ENCODE data around the gene AKT3. TPM values are rescaled to one million over a fixed set of nuclear protein-coding genes. Genes with fewer than 3 reads are reported as not detected.
"Not testable (repeated sequence)": the region's sequence is repeated elsewhere in the genome, so short reads cannot be mapped to it uniquely, and the experiment has no call there.

Gene AKT3
- polyA plus RNA-seq, 1 donor: 17.3 TPM

DNA sequence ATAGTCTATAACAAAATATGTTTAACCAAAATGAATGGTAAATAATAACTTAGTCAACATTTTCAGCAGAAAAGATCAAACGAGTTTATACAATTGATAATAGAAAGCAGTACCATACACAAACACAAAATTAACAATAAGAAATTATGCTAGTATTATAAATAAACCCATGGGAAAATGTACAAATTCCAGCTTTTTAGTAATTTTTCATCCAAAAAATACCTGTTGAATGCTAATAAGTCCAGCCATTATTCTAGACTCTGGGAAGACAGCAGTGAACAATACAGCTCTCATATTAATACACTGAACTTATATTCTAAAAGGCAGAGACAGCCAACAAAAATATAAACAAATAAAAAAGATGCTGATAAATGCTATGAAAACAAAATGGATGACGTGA lies 66.3 kb downstream of the AKT3 start:
- no peak for DNase-seq

DNA sequence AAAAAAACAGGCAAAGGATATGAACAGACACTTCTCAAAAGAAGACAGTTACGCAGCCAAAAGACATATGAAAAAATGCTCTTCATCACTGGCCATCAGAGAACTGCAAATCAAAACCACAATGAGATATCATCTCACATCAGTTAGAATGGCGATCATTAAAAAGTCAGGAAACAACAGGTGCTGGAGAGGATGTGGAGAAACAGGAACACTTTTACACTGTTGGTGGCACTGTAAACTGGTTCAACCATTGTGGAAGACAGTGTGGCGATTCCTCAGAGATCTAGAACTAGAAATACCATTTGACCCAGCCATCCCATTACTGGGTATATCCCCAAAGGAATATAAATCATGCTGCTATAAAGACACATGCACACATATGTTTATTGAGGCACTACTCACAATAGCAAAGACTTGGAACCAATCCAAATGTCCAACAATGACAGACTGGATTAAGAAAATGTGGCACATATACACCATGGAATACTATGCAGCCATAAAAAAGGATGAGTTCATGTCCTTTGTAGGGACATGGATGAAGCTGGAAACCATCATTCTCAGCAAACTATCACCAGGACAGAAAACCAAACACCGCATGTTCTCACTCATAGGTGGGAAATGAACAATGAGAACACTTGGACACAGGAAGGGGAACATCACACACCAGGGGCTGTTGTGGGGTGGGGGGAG lies 77.5 kb downstream of the AKT3 start:
- DNase-seq: not testable (repeated sequence)

DNA sequence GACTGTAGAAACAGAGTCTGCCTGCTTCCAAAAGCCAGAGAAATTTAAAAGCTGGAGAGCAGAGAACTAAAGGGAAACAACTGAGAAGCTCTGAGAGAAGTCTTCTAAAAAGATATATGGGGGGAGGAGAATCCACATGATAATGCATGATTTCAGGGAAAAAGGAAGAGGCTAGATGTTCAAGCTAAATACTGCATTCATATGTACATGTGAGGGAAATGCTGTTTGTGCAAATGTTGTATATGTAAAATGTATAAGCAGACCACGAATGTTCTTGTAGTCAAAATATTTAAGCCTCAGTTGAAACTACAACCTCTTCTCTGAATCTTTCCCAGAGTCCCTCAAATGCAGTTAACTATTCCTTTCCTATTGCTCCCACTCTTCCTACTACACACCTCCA lies 79.2 kb downstream of the AKT3 start:
- DNase-seq: no peak

DNA sequence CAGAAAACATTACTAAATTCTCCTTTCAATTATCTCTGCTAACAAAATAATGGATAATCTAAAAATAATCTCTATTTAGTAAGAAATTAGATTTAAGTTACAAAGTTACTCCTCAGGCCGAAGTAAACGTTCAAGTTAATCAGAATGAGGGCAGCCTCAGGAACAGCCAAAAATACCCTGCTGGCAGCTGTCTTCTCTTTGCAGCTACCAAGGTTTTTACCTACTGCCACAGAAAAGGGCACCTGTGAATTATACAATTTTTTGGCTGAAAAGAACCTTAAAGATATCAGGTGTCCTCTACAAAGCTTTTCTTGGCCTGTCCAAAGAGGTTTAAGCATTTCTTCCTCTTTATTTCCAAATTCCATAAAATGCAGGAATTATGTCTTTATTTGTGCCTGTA lies 84.4 kb downstream of the AKT3 start:
- DNase-seq: no peak

DNA sequence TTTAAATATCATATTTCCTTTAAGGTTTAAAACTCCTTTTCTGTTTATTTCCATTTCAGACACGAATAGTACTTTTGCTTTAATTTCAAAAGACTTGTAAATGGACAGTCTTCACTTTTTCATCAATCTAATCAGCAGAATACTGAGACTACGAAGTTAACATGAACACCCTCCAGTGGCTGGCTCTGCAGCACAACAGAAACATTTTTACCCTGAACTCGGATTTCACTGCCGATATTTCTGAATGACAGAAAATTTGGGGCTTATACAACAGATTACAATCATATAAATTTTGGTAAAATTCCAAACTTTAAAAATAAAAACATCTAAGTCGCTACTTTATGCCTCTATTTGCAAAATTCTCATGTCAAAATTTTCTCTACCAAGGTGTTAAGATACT lies 86.2 kb downstream of the AKT3 start:
- DNase-seq: no peak

DNA sequence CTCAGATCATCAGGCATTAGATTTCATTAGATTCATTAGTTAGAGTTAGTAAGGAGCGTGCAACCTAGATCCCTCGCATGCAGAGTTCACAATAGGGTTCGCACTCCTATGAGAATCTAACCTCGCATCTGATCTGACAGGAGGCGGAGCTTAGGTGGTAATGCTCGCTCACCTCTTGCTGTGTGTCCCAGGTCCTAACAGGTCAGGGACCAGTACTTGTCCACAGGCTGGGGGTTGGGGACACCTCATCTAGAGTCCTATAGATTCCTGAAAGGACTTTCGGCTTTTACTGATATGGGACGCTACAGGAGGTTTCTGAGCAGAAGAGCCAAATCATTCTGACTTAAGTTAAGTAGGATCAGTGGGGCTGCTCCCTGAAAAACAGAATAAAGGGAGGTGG lies 91.4 kb downstream of the AKT3 start:
- DNase-seq: no peak

DNA sequence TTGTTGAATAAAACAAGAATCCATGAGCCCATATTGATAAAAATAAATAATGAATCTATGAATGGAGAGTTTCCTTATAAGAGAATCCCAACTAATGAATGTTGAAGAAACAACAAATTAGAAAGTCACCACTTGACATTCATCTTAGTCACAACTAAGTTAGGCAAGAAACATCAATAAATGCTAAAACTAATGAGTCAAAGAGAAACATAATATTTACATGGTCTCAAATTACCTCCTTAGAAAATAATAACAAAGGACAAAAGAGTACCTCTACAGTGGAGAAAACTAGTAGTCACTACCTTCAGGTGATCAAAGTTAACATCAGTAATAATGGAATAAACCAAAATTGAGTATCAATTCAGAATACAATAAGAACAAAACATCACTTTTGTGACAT lies 93.5 kb downstream of the AKT3 start:
- no peak for DNase-seq

DNA sequence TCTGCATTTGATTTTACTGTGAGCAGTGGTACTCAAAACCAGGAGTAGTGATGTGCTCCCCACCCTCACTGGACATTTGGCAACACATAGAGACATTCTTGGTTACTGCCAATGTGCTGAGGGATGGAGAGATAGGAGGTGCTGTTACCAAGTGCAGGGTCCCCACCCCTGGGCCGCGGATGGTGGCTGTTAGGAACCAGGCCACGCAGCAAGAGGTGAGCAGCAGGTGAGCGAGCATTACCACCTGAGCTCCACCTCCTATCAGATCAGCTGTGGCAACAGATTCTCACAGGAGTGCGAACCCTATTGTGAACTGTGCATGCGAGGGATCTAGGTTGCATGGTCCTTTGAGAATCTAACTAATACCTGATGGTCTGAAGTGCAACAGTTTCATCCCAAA lies 95.7 kb downstream of the AKT3 start:
- DNase-seq: no peak

DNA sequence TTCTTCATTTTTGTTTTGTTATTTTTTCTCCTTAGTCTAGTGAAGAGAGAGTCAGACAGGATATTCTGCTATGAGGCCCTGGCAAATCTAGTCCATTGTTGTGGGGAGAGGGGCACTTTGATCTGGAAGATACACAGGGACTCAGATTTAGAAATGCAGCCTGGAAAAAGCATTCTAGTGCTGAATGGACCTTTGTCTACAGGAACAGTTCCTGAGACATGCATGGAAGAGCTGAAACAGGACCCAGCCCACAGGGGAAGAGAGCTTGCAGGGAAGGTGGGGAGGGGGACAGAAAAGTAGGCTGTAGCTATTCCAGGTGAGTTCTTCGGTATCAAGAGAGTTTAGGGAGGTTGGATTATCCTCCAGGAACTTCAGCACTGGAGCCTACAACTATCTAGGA lies 98.5 kb downstream of the AKT3 start:
- no peak for DNase-seq

DNA sequence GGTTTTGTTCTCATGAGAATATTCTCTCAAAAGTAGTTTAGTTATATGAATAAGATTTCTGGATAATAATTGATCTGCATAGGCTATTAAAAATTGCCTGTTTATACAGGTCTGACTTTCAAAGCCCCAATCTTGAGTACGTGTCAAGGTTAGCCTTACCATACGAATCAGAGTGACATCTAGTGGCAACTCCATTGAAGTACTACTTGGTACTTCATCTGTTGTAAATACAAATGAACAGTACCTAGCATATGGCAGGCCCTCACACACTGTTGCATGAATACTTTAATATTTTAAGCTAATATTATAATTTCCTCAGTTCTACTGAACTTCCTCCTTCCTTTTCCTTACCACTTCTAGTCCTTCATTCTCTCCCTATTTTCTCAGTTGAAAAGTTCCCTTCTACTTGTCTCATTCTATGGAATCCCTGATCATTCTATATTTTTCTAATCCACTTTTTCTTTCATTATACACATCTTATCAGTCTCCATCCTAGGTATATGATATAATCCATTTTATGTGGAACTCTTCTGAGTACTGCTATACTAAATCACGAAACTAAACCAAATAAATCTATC lies 101.2 kb downstream of the AKT3 start:
- peak; percentile 55 for DNase-seq

DNA sequence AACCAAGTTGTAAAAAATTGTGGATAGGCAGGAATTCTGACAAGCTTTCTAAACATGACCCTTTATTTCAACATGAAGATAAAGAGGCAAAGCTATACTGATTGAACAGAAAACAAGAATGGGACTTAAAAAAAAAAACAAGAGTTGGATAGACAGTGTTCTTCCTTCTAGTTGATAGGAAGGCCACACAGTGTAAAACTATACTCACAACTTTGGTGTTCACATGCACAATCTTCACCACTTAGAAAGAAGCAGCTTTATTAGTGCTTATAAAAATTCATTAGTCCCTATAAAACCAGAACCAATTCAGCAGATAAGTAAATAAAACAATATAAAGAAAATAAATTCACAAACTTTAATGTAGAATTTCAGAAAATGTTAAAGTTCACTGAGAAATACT lies 101.8 kb downstream of the AKT3 start:
- no peak for DNase-seq

DNA sequence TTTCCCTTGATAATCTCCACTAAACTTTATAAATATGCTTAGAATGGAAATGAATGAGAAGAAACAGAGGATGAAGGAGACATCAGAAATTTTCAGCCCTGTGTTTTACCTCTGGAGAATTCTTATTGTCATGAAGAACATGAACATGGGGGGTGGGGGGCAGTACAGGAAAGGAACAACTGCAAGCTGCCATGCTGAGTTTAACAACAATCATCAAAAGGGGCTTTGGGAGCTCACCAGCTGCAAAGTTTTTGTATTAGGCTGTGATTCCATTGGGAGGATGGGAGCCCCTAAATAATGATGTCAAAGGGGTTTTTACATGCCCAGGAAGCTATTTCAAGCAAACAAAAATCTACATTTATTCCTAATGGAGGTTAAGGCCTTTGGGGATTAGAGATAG lies 103.3 kb downstream of the AKT3 start:
- no peak for DNase-seq

DNA sequence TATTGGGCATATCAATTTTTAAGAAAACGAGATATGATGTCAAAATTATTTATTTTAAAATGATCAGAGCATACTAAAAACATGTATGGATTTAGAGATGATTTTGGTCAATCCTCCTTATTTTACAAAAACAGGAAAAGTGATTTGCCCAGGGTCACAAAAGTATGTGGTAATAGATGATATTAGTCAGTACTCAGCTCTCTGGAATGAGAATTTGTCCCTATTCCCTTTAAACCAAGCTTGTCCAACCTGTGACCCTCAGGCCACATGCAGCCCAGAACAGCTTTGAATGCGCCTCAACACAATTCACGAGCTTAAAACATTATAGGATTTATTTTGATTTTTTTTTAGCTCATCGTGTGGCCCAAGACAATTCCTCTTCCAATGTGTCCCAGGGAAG lies 104.7 kb downstream of the AKT3 start:
- no peak for DNase-seq

DNA sequence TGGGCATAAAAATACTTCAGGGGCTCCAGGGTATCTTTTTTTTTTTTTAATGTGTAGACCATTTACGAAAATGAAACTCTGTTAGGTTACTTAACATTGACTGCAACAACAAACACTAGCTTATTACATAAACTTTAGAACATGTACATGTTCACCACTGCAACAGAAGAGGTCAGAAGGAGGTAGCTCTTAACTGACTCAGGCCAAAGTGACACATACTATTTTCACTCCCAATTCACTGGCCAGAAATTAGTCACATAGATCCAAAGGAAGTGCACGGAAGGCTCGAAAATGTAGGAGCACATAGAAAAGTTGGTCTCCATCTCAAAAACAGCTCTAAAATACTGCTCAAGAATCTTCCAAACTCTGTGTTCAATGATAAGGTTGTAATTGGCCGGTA lies 107.2 kb downstream of the AKT3 start:
- DNase-seq: no peak

DNA sequence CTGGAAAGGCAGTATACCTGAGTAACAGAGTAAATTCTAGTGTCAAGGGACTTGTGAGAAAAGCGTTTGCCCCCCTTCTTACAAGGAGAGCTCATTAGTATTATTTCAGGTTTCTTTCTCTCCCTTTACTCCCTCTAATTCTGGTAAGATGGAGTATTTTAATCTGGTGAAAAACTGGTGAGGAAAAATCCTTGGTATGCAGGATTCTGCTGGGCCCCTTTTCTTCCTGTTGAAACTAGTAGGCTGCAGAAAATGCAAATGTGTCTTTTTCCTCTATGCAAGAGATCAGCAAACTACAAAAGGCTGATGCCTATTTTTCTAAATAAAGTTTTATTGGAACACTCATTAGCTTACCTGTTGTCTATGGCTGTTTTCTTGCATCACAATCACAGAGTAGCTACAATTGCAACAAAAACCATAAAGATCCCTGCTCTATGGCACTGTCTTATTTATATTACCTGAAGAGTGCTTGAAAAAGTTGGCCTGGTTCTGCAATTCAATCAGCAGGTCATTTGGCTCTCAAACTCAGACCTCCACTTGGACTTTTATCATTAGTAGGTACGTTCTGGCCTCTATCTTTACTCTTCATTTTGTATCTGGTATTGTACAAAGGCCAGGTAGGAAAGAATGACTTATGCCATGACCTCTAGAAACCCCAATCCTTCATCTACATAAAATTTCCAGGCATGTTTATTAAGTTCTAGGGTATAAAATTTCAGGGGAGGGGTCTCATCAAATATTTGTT lies 109.6 kb downstream of the AKT3 start:
- no peak for DNase-seq

DNA sequence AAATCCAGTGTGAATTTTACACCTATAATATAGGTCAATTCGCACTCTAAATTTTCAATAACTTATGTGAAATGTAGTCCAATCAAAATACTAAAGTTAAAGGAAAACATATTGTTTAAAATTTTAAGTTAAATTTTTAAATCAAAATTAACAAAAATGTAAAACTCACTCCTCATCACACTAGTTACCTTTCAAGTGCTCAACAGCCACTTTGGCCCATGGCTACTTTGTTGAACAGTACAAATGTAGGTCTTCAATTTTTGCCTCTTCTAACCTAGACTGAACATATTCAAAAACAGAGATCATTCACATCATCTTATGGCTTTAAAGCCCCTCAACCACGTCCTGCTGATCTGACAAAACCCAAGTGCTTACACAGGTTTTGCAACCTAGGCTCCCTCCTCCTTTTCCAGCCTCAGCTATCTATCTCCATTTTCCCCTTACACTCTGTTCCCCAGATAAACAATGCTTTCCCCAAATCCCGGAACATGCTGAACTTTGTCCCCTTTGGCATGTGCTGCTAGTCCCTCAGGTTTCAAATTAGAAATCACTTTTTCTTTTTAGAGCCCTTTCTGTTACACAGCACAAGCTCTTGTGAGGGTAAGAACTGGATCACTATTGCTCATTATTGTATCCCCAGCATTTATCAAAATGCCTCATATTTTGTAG lies 110.6 kb downstream of the AKT3 start:
- no peak for DNase-seq

DNA sequence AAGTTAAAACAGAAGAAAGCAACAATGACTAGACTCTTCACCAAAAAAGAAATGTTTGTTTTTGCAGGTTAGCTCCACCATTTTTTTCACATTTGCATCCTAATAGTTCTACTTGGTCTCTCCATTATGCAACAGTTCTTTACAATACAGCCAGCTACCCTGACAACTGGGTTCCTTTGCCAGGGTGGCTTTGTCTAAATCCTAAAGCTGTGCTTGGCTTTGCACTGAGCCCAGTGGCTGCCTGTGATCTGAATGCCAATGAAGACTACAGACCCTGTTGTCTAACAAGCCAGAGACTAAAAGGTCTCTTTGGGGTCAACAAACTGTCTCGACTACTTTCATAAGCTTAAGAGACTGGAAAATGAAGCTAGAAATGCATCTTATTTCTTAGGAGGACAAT lies 112.0 kb downstream of the AKT3 start:
- no peak for DNase-seq

DNA sequence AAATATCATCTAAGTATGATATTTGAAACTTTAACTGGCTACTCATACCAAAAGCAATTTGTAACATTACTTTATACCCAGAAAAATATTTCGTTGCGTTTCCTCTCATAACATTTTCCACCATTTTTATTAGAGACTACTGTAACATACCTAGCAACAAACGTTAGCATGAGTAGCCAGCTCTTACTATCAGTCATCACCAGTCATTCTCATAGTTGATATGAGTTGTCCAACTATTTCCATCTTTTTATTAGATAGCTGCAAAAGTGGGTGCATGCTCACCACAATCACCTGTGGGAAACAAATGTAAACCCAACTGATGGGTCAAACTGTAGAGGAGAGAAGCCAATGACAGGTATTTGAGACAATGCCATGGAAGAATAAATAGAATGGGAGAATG lies 114.6 kb downstream of the AKT3 start:
- DNase-seq: no peak

DNA sequence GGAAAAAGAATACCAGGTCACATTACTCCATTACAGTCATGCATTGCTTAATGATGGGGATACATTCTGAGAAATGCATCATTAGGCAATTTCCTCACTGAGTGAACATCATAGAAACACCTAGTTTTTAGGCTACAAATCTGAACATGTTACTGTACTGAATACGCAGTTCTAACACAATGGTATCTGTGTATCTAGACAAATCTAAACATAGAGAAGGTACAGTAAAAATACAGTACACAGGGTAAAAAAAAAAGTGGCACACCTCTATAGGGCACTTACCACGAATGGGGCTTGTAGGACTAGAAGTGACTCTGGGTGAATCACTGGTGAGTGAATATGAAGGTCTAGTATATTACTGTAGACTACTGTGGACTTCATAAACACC lies 115.7 kb downstream of the AKT3 start:
- no peak for DNase-seq

DNA sequence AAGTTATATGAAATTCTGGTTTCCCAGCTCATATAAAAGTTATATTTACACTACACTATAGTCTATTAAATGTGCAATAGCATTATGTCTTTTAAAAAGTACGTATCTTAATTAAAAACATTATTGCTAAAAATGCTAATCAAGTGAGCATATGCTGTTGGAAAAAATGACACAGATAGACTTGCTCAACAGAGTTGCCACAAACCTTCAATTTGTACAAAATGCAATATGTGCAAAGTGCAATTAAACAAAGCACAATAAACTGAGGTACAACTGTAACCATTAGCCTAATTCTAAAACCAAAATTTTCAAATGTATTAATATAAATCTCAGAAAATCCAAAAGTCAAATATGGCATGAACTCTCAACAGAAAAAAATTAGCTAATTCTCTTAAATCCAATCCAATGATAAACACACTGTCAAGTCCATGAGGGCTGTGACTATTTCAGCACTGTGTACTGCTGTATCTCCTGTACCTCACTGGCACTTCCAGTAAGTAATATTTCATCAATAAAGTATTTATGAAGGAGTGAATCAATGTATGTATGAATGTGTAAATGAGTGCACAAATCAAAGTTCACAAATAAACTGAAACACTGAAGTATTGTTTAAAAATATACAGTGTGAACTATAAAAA lies 116.3 kb downstream of the AKT3 start:
- no peak for DNase-seq

DNA sequence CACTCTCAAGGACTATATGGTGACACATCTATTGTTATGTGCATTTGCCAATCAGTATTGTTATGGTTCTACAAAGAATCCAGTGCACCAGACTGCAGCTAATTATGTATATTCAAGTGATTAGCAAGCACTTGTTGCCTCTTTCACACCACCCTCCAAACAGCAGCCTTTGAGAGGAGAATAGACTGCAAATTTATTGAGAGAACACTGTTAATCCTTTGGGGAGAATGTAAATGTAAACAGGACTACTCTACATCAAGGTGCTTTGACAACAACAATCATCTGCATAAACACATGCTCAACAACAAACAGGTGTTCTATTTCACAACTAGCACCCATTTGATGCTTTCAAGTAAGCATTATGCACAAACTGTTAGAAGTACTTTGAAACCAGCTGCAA lies 117.4 kb downstream of the AKT3 start:
- DNase-seq: no peak

DNA sequence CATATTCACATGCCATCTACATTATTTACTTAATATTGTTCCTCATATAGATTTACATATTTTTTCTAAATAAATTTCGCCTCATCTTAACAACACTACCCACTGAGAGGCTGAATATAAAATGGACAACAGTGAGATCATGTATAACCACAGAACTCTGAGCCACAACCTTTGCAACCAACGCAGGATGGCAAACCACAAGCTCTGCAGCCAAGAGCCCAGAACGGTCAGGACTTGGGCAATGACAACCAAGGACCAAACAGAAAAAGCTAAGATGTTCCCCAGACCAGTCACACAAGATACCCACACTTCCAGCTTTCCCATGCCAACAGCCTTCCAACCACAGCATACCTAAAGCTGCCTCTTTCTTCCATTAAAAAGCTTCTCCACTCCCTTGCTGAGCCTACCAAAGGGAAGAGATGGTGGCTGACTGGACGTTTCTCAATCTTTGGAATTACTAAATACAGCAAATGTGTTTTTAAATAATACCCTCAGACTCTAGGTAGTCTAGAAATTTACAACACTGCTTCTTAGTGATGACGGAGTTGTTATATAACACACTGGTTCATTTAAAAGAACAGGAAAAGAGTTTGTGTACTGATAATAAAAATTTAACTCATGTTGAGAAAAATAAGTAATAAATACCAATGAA lies 117.9 kb downstream of the AKT3 start:
- DNase-seq: no peak

Measured in hindlimb muscle (tissue), 1 donor.